ENCODE data around the gene SH3RF1. TPM values are rescaled to one million over a fixed set of nuclear protein-coding genes. Genes with fewer than 3 reads are reported as not detected.
A peak's percentile ranks its signal among the peaks of the same experiment; 100 is the strongest.

The SH3RF1 gene
- total RNA-seq, 1 experiment from 2014 or later = 11.5 TPM

DNA sequence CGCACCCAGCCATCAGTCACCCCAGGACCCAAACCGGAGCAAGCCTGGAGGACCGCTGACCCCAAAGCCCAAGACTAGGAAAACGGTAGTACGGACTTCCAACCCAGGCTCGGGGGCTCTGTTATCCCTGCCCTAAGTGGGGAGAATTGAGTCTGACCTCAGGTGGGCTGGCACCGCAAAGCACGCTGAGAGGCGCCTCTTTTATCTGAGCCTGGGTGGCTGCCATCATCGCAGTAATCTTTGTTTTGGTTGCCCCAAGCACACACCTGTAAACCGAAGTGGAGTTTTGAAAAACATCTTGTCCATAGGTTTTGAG, 894 bp upstream of the SH3RF1 start:
- H3K27ac ChIP-seq (ENCODE audit: low read length) = 0 out of 2 replicates have a peak overlapping the region, but pooled peaks have one; percentile 48
- H3K27me3 ChIP-seq (ENCODE audit: control insufficient read depth, insufficient read depth, low read length) = no peaks in the 10 kb centered on the region
- peak overlapping the region; percentile 70 to 81 for H3K4me3 ChIP-seq (ENCODE audit: low read depth in 2 of 2, low read length in 2 of 2)
- POLR2A ChIA-PET = no interaction called here
- peaks cover 23% of the 10 kb centered on the region for H3K4me1 ChIP-seq (ENCODE audit: control insufficient read depth, insufficient read depth, low read length)
- DNase-seq (ENCODE audit: low read depth, low spot score) (no peak), ATAC-seq (no peak)
- peaks cover 3% of the 10 kb centered on the region for H3K36me3 ChIP-seq (ENCODE audit: control insufficient read depth, insufficient read depth, low read length)
- TF ChIP-seq POLR2AphosphoS5 (IDR thresholded peaks at IDR 0.05; ENCODE audit: low read depth, low read length) (no peak), TCF7L2 (IDR thresholded peaks at IDR 0.05; ENCODE audit: low read depth, low read length) (no peak), SIN3A (IDR thresholded peaks at IDR 0.05; ENCODE audit: borderline replicate concordance, insufficient read depth, low read depth, low read length) (no peak)
- TF ChIP-seq, protein P1, sequence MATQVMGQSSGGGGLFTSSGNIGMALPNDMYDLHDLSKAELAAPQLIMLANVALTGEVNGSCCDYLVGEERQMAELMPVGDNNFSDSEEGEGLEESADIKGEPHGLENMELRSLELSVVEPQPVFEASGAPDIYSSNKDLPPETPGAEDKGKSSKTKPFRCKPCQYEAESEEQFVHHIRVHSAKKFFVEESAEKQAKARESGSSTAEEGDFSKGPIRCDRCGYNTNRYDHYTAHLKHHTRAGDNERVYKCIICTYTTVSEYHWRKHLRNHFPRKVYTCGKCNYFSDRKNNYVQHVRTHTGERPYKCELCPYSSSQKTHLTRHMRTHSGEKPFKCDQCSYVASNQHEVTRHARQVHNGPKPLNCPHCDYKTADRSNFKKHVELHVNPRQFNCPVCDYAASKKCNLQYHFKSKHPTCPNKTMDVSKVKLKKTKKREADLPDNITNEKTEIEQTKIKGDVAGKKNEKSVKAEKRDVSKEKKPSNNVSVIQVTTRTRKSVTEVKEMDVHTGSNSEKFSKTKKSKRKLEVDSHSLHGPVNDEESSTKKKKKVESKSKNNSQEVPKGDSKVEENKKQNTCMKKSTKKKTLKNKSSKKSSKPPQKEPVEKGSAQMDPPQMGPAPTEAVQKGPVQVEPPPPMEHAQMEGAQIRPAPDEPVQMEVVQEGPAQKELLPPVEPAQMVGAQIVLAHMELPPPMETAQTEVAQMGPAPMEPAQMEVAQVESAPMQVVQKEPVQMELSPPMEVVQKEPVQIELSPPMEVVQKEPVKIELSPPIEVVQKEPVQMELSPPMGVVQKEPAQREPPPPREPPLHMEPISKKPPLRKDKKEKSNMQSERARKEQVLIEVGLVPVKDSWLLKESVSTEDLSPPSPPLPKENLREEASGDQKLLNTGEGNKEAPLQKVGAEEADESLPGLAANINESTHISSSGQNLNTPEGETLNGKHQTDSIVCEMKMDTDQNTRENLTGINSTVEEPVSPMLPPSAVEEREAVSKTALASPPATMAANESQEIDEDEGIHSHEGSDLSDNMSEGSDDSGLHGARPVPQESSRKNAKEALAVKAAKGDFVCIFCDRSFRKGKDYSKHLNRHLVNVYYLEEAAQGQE (IDR thresholded peaks at IDR 0.05; ENCODE audit: insufficient read depth in 1 of 2, low read depth in 2 of 2, low read length in 1 of 2) = no peak
- TF ChIP-seq, protein P2, sequence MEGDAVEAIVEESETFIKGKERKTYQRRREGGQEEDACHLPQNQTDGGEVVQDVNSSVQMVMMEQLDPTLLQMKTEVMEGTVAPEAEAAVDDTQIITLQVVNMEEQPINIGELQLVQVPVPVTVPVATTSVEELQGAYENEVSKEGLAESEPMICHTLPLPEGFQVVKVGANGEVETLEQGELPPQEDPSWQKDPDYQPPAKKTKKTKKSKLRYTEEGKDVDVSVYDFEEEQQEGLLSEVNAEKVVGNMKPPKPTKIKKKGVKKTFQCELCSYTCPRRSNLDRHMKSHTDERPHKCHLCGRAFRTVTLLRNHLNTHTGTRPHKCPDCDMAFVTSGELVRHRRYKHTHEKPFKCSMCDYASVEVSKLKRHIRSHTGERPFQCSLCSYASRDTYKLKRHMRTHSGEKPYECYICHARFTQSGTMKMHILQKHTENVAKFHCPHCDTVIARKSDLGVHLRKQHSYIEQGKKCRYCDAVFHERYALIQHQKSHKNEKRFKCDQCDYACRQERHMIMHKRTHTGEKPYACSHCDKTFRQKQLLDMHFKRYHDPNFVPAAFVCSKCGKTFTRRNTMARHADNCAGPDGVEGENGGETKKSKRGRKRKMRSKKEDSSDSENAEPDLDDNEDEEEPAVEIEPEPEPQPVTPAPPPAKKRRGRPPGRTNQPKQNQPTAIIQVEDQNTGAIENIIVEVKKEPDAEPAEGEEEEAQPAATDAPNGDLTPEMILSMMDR (IDR thresholded peaks at IDR 0.05) = no peak
- in situ Hi-C loops (cut with HindIII; ENCODE audit: low pct_unique_long_range_greater_than_20kb, low sequenced_read_pairs) = no loop called here
- CTCF ChIA-PET = no interaction called here
- intact Hi-C loops (cut with micrococcal nuclease; ENCODE audit: unreplicated experiment) = loop anchor here (5.0 kb wide), 1 partner anchor 216 kb away; no protein-coding TSS in a partner anchor
- H3K9me3 ChIP-seq (ENCODE audit: control insufficient read depth, insufficient read depth, low read depth, low read length) = no peaks in the 10 kb centered on the region
- no TSS peak for BruUV-seq (replicated peaks)

DNA sequence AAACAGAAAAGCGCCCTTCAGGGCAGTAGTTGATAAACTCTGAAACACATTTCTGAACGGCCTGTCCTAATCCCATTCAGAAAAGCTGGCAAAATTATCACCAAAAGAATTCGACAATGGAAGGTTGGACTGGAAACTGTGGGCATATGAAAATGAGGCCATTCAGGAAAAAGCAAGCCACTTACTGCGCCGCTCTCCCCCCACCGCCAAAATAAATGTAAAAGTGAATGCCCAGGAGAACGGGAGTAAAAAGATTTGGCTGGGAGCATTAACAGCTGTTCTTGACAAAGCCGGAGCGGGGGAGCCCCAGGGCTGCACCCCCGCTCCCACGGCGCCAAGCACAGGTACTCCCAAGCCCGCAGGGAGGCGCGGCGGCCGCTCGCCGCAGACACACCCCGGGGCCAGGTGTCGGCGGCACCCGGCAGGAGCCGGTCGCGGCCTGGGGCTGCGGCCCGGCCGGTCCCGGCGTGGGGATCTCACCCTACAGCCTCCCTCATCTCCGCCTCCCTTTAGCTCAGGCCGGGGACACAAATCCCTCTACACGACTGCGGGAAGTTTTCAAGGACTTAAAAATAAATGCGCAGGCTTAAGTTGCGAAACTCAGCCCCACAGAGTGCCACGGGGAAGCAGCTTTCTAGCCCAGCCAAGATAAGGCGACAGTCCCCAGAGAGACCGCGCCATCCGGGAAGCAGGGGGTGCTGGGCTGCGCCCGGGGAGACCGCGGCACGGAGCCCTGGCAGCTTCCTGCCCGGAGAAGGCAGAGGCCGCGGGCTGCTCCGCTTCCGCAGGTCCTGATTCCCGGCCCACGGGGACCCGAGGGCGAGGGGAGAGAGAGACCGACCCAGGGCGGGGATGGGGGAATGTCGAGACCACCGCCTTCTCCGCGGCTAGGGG, 593 bp downstream of the SH3RF1 start:
- CTCF ChIA-PET = interaction anchor here (0.6 to 0.9 kb wide), 2 partner anchors 10 to 97 kb away, joined by 3 read pairs; no protein-coding TSS in a partner anchor
- no TSS peak for BruUV-seq (replicated peaks)
- in situ Hi-C loops (cut with HindIII; ENCODE audit: low pct_unique_long_range_greater_than_20kb, low sequenced_read_pairs) = no loop called here

More for the DNA sequence above, 593 bp downstream of the SH3RF1 start:
- no peak for DNase-seq (ENCODE audit: low read depth, low spot score)
- POLR2A ChIA-PET = interaction anchor here (0.6 to 0.7 kb wide), 3 partner anchors 68 to 207 kb away, joined by 3 read pairs; no protein-coding TSS in a partner anchor
- H3K27me3 ChIP-seq (ENCODE audit: control insufficient read depth, insufficient read depth, low read length) = no peaks in the 10 kb centered on the region
- H3K27ac ChIP-seq (ENCODE audit: low read length) = peak overlapping the region; percentile 77
- H3K4me3 ChIP-seq (ENCODE audit: low read depth in 2 of 2, low read length in 2 of 2) = peak overlapping the region; percentile 79 to 81
- TF ChIP-seq SIN3A (IDR thresholded peaks at IDR 0.05; ENCODE audit: borderline replicate concordance, insufficient read depth, low read depth, low read length) (no peak; the same call in 1 of the 2 replicates), TCF7L2 (IDR thresholded peaks at IDR 0.05; ENCODE audit: low read depth, low read length) (no peak), POLR2AphosphoS5 (IDR thresholded peaks at IDR 0.05; ENCODE audit: low read depth, low read length) (no peak)
- TF ChIP-seq, protein P1 (IDR thresholded peaks at IDR 0.05; ENCODE audit: insufficient read depth in 1 of 2, low read depth in 2 of 2, low read length in 1 of 2) = no peak
- TF ChIP-seq, protein P2 (IDR thresholded peaks at IDR 0.05) = no peak
- peaks cover 24% of the 10 kb centered on the region for H3K4me1 ChIP-seq (ENCODE audit: control insufficient read depth, insufficient read depth, low read length)
- intact Hi-C loops (cut with micrococcal nuclease; ENCODE audit: unreplicated experiment) = loop anchor here (5.0 kb wide), 1 partner anchor 217 kb away; no protein-coding TSS in a partner anchor
- H3K9me3 ChIP-seq (ENCODE audit: control insufficient read depth, insufficient read depth, low read depth, low read length) = no peaks in the 10 kb centered on the region
- ATAC-seq = peak; percentile 73
- peaks cover 3% of the 10 kb centered on the region for H3K36me3 ChIP-seq (ENCODE audit: control insufficient read depth, insufficient read depth, low read length)
